GM19035 (cell line): ENCODE measurements around the gene LONRF2.

Experiments
- ATAC-seq: cut with Tn5 transposase; IDR thresholded peaks from one replicate; pipeline ENCODE4 v1.9.1; 2021; ENCODE audit not compliant: unreplicated experiment

LONRF2 gene

DNA sequence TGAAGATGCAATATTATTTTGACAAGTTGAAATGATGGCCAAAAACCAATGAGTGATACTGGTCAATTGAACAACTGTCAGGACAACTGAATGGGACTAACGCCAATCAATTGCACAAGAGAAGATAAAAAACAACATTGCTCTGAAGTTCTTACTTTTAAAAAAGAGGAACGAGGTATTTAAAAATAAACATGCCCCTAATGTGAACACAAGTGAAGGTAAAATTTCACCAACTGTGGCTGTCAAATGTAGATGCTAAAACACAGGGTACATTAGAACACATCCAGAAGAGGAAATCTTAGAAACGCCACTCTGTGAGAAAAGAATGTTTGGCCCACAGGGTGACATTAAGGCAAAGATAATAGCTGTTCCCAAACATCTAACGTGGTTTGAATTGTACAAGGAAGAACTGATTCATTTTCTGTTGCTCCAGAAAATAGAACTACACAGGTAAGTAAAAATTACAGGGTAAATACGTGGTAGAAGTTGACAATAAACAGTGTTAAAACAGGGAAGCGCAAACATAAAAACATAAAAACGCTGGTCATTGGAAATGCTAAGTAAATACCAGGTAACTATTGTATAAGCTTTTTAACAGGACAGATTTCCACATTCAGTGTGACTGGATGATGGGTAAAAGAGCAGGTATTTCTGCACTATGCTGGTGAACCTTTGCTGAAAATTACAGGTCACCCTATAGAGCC lies 20.3 kb downstream of the LONRF2 start:
- ATAC-seq = no peak

DNA sequence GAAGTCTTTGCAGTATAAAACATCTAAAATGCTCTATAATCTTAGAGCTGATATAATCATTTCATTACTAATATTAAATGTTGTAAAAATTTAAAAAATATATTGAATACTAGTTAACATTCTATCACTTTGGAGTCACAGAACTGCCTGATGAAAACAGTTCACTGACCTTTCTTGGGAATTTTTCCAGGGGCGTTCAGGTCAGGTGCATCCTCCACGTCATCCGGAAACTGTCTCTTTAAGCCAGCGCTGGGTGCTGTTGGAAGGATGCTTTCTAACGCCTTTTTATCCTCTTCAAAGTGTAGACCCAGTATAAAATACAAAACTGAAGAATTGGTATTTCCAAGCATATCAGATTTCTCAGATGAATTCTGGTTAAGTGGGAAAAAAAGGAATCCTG lies 22.8 kb downstream of the LONRF2 start:
- ATAC-seq = no peak

DNA sequence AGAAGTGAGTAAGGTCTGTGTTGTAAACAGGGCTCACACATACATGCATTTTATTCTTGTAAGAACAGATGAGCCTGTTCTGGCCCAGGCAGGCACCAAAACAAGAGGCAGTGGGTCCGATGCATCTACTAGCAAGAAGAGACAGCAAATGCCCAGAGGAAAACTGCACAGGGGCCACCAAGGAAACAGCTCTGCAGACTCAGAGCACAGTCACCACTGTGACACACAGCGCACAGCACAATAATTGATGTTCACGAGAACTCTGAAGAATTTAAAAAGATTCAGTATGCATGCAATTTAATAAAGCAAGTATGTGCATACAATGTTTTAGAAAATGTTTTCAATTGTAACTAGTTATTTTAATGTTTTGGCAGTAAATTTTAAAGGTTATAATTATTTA lies 24.8 kb downstream of the LONRF2 start:
- no peak for ATAC-seq

DNA sequence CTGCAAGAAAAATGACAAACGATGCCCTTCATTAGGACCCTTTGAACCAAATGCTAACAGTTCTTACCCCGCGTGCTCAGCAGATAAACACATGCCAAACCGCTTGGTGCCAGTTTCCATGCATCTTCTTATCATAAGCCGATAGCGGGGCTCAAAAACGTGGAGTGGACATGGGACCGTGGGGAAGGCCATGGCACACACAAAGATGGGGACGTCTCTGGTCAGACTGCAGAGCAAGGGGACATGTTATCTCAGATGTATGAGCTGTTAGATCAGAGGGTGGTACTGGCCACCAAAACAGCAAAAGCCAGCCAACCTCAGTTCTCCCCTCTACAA lies 28.2 kb downstream of the LONRF2 start:
- ATAC-seq = no peak

DNA sequence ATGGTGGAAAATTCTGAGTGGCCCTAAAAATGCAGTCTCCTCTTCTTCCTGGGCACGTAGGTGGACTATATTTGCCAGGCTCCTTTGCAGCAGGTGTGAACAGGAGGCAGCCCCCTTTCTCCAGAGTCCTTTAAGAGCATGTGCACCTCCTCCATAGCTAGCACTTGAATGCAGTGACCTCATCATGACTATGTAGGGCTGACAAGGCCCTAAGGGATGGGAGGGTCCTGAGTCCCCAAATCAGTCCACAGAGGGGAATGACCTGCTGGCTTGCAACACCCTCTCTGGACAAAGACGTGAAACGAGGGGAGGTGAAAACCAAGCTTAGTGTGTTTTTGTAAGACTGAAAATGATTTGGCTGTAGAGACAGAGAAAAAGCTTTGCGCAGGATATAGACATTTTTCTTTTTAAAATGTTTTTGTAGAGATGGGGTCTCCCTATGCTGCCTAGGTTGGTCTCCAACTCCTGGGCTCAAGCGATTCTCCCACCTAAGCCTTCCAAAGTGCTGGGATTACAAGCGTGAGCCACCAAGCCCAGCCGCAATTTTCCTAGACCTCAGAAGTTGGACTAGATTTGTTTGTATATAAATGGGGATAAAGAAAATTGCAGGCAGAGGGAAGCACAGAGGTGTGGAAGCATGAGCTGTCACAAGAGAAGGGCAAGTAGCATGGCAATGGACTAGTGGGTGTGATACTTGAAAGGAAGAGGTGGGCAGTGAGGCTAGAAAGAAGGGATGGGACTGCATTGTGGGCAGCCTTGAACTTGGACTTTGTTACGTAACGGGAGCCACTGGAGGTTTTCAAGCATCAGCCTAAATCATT lies 28.8 kb downstream of the LONRF2 start:
- no peak for ATAC-seq

DNA sequence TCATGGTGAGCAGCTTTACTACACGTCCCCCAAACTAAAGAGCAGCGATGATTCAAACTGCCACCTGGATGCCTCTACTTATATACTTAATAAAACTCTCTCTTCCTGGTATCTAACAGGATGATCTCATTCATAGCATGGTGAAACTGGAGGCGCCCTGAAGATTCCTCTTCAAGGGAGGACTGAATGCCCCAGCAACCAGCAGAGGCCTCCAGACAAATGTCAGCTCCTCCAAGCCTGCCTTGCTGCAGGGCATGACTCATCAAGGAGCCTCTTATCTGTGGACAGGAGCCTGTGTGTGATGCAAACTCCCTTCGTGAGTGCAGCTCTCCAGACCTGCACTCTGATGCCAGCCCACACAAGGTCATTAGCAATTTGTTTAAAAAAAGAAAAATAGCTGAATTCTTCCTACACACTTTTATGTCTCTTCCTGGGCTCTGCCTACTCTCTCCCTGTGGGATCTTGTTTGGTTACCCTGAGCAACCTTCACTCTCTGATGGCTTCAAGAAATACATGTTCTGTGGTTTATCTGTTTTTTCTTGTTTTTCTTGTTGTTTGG lies 30.2 kb downstream of the LONRF2 start:
- no peak for ATAC-seq

DNA sequence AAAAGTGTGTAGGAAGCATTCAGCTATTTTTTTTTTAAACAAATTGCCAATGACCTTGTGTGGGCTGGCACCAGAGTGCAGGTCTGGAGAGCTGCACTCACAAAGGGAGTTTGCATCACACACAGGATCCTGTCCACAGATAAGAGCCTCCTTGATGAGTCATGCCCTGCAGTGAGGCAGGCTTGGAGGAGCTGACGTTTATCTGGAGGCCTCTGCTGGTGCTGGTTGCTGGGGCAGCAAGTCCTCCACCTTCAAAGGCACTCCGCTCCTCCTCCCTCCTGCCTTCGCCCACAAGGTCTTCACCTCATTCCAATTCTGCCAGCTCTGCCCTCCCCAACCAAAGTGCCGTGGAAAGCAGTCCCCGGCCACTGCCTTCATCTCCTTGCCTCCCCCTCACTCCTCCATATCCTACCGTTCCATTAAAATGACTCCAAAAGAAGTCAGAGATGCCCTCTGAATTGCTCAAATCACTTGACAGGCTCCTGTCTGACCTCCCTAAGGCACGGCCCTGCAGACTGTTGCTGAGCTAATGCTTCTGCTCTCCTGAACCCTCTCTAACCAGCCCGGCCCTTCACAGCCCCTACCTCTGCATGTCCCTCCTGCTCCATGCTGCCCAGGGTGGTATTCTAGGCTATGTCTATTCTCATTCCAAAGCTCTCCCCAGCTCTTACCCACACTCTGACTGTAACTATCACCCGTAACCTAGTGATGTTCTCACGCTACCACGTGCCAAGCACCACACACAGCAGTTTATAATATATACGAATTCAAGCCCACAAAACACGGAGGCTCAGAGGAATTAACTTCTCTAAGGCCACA lies 30.9 kb downstream of the LONRF2 start:
- ATAC-seq = no peak

DNA sequence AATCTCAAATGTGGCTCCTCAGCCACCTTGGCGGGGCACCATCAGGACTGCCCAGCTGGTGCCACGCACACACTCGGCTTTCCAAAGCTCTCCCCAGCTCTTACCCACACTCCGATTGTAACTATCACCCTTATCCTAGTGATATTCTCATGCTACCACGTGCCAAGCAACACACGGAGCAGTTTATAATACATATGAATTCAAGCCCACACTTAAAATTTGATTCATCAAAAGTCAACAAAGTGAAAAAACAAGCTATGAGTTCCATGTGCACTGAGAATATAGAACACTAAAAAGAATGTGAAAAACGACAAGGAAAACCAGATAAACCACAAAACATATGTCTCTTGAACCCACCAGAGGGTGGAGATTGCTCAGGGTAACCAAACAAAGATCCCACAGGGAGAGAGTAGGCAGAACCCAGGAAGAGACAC lies 31.6 kb downstream of the LONRF2 start:
- no peak for ATAC-seq

DNA sequence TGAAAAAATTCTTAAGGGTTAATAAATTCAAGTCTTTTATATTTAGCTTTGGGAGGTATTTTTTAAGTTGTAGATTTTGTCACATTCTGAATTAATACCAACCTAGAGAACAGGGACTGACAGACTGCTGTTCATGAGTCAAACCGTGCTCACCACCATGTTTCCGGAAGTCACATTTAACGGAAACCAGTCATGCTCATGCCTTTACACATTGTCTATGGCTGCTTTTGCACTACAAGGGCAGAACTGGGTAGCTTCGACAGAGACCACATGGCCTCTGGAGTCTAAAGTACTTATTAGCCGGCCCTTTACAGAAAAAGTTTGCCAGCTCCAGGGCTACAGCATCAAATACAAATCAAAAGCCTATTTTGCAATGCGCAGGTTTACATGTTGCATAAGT lies 33.3 kb downstream of the LONRF2 start:
- ATAC-seq = no peak

DNA sequence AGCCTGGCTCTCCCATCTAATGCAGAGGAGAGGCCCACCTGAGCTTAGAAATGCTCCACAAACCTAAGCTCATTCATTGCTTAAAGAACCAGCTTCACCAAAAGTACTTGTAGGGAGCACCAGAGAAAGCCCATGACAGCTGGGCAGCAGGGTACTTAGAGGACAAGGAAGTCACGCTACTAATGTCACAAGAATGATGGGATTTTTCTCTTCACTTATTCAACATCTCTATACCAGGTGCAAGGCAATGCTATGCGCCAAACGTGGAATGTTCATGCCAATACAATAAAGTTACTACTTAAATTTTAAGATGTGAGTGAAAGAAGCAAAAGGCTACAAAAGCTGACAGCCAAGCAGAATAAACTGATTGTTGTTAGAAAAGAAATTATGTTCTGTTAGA lies 36.0 kb downstream of the LONRF2 start:
- no peak for ATAC-seq

DNA sequence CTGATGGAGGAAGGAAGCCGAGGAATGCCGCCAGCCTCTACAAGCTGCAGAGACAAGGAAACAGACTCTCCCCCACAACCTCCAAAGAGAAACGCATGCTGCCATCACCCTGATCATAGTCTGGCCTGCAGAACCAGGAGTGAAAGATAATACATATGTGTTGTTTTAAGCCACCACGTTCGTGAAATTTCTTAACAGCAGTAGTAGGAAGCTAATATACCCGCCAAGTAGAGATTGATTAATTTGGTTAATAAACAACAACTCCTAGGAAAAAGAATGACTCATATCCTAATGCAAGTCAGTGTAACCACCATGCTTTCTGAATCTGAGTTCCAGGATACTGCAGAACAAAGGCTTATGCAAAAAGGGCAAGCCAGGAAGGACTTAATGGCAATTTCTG lies 36.6 kb downstream of the LONRF2 start:
- ATAC-seq = no peak

DNA sequence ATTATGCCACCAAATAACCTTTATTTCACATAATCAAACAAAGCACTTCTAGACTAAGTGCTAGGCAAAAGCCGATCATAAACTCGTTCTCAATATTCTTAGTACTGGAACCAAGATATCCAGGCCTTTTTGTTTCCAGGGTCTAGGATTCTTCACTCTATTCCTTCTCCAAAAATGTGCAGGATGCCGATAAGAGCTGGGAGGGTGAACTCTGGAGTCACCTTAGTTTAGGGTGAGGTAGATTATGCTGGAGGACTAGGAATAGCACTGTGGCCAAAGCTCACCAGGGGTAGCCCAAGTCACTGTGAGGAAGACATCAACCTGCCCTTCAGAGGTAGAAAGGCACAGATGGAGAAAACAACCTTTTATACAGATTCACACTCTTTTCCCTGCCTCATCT lies 37.3 kb downstream of the LONRF2 start:
- no peak for ATAC-seq

DNA sequence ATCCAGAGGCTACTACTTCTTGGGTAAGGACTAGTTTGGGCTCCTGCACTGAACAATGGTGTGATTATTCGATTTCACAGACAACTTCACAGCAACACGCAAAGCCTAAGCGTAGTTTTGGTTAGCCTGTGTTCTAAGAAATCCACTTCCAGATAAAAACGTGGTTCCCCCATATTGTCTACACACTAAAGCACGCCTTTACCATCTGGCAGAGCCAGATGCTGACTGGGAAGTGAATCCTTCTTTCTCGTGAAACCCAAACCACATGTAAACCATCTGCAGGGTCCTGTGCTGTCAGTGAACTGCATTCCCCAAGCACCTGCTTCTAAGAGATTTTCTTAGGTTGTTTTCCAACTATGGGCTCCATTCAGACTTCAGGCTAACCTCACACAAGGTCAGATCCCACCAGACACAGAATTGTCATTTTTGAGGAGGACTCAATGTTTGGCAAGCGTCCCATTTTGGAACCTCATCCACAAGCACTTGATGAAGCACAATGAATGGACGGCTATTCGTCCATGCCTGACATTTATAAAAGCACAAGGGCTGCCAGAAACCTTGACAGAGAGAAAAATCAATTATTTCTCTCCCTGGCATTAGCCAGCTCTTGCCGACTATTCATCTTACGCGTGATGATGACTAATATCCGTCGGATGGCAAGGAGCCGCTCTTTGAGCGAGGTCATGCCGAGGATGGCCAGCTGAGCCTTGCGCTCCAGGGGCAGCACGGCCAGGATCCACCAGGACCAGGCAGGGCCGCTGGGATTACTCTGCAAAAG lies 38.4 kb downstream of the LONRF2 start:
- ATAC-seq = no peak

DNA sequence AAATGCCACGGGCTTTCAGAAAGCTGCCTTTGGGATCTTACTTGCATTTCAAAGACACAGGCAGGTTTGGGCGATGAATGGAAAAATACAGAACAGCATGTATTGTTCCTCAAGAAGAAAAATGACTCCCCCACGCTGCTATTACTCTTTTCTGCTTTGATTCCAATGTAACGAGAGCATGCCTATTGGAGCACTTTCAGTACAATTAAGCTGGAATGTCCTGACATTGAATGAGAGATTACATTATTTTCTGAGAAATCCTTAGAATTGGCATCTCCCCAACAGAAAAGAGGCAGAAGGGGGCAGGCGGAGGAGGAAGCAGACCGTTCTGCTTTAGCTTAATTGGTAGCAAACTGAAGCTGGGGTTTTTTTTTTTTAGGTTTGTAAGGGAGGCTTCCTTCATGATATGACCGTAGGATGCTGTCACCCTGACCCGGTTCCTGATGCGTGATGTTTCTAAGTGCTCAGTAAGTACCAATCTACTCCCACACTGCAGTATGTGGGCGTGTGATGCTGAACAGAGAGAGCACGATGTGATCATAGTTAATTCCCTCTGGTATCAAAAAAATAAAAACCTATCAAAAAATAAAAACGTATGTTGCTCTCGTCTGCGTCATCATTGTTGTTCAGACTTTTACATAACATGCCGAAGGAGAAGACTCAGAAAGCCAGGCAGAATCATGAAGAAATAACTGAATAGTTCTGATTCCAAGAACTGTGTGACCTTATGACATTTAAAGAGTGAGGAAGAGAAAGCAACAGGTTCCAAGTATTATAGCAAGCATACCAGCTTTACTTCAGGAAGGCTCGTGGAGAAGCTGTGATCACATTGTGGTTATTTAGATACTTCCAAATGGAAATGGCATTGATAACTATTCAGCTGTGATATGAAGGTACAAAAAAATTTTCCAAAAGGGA lies 40.5 kb downstream of the LONRF2 start:
- ATAC-seq = no peak

DNA sequence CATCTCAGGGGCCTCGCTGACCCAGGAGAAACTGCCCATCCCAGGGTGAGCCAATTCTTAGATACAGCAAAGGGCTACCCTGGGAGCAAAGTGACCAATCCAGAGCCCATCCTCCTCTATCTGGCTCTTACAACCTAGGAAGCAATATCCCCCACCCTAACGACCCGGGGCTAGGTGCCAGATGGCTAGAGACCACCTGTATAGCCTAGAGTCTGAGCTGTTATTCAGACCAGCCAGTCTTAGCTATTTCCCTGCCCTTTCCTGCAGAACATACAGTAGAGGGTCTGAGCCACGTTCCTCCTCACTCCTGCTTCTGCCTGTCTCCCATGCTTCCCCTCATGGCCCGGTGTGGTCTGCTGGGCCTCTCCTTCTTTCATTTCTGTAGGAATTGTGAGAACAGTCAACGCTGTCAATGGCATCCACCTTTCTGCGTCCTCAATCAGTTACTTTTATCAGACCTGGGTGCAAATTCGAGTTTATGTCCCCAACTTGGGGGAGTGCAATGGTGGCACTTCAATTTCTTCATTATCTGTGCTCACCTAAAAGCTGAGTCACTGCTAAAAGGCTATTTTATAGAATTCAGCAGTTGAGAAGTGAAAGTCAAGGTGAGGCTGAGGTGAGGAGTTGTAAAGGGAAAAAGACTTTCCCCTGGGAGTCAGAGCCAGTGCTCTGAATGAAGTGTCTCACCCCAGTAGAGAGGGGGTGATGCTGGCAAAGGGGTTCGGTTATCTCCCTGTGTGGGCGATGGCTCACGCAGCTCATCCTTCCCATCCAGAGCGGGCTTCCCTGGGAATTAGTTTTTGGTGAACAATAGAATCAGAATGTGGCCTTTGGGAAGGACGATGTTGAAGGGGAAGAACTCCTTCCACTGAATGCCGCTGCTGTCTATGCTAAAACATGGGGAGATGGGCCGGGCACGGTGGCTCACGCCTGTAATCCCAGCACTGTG lies 42.4 kb downstream of the LONRF2 start:
- no peak for ATAC-seq

DNA sequence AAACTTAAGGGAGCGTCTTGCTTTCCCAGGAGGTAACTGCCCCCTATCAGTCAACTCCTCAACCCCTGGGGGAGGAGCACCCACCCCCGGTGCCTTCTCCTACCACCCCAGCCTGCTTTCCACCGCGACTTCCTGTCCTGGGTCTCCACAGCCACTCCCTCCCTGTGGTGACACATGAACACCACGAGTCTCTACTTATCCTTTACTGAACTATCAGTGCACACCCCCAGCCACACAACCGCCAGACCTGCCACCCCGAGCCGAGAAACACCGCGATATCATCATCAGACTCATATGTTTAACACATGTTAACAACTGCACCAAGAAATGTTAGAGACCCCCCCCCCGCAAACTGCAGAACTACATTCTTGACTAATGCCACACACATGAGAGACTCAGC lies 43.3 kb downstream of the LONRF2 start:
- ATAC-seq = no peak

DNA sequence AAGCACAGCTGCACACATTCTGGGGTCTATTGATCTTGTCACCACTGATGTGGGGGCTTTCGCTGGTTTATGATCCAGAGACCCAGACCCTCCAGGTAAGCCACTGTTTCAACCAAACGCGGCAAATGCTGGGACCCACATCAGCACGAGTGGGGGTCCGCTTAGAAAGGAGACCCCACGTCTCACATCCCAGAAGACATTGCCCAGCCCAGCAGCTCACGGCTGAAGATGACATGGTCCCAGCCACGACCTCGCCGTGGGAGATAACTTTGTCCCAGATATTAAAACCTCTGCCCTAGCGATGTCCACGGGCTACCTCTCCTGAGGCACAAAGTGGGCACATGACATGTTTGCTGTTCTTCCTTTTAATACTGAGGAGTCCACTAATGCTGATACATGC lies 43.8 kb downstream of the LONRF2 start:
- no peak for ATAC-seq

DNA sequence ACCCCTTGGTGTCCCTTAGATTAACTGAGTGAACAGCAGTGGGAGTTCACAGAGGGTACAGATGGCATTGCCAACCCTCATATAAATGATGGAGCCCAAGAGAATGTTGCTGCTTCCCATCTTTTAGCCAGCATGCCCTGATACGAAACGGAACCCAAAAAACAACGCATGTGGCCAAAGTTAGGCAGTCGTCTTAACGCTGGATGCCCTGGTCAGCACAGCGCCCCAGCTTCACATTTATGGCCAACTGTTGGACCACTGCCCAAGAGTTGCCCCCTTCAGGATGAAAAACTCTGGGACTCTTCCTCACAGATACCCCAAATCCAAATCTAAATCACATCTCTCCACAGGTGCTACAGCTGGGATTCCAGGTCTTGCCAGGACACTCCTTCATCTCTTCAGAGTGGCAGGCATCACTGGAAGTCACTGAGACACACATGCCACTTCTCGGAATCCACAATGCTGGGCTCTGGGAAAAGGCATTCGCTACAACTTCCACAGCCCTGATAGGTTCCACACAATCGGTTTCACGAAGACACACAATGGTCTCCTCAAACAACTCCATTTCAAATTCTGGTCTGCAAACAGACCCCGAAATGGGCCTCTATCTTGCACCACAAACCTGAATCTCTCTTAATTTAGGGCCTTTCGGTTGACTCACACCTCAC lies 44.6 kb downstream of the LONRF2 start:
- ATAC-seq = no peak
